Lung (tissue), 12 donors: Measurements from ENCODE around the gene SYP. TPM values are rescaled to one million over a fixed set of nuclear protein-coding genes. Genes with fewer than 3 reads are reported as not detected.

Experiments used
- ATAC-seq: fragments of 200-7000 bp; cut with Tn5 transposase; one replicate; pipeline ENCODE4 v1.9.1; 2020; ENCODE audit warnings: moderate number of reproducible peaks; ENCODE audit not compliant: insufficient read depth, low FRiP score
- DNase-seq, 3 donors: peaks; one replicate each; pipeline ENCODE4 v3.0.0-alpha.2; 2013 to 2017
- H3K27ac ChIP-seq, 2 donors: one replicate each; pipeline ENCODE4 v1.5.1; 2013; ENCODE audit warnings: mild to moderate bottlenecking in 2 of 2, moderate library complexity in 2 of 2, control low read depth in 1 of 2, inconsistent platforms in 1 of 2, low read depth in 1 of 2, low read length in 1 of 2
- H3K27me3 ChIP-seq, 3 donors: one replicate each; pipeline ENCODE4 v1.5.1; 2013; ENCODE audit warnings: low read length in 2 of 3; ENCODE audit not compliant: control insufficient read depth in 3 of 3, insufficient read depth in 3 of 3
- H3K36me3 ChIP-seq, 4 donors: one replicate each; pipeline ENCODE4 v1.5.1; 2013; ENCODE audit warnings: low read length in 4 of 4, mild to moderate bottlenecking in 1 of 4, moderate library complexity in 1 of 4; ENCODE audit not compliant: control insufficient read depth in 4 of 4, insufficient read depth in 4 of 4
- H3K4me1 ChIP-seq, 5 donors: one replicate each; pipeline ENCODE4 v1.5.1; 2013; ENCODE audit warnings: low read length in 5 of 5, mild to moderate bottlenecking in 2 of 5, moderate library complexity in 1 of 5; ENCODE audit not compliant: control insufficient read depth in 5 of 5, insufficient read depth in 5 of 5
- H3K4me3 ChIP-seq: one replicate; pipeline ENCODE4 v1.5.1; 2013; ENCODE audit warnings: mild to moderate bottlenecking, control low read depth, moderate library complexity
- H3K9ac ChIP-seq, 2 donors: one replicate each; pipeline ENCODE4 v1.5.1; 2013; ENCODE audit warnings: low read length in 2 of 2, control low read depth in 1 of 2; ENCODE audit not compliant: insufficient read depth in 1 of 2
- H3K9me3 ChIP-seq, 4 donors: one replicate each; pipeline ENCODE4 v1.5.1; 2013; ENCODE audit warnings: low read length in 3 of 4, mild to moderate bottlenecking in 1 of 4, moderate library complexity in 1 of 4; ENCODE audit not compliant: control insufficient read depth in 4 of 4, insufficient read depth in 3 of 4
- WGBS, 2 donors: extraction: QIAGEN DNeasy Blood & Tissue Kit; methylation state at CpG; one replicate each; pipeline ENCODE4 v1.1.7; 2013; 5-methylcytosine and 5-hydroxymethylcytosine counted together
- polyA plus RNA-seq, 2 donors: library from polyadenylated mRNA; stranded (reverse); fragments of 200-250 nt; gene quantifications; one replicate each; pipeline ENCODE4 v1.2.1, GENCODE V29; 2013
- total RNA-seq, 2 donors: library from RNA; depleted of rRNA in 1 of 2; stranded (reverse); fragments of >200 nt in 1 of 2; gene quantifications; one replicate each; pipeline ENCODE4 v1.2.1, GENCODE V29; 2014 to 2021
- TF ChIP-seq, protein P1 (sequence below): IDR thresholded peaks from 2 replicates; pipeline ENCODE4 v1.5.1; 2012; ENCODE audit warnings: mild to moderate bottlenecking; ENCODE audit errors: control extremely low read depth, extremely low read depth
- donor health status: control.
- donor health status: control.
- donor health status: Bipolar disorder and iron deficiency.
- donor health status: healthy.
- donor health status: DM: yes; HTN: yes; CAD: no.

SYP gene
- total and polyA plus RNA-seq, 4 donors = 3.2 to 5.6 (median 4.9) TPM

DNA sequence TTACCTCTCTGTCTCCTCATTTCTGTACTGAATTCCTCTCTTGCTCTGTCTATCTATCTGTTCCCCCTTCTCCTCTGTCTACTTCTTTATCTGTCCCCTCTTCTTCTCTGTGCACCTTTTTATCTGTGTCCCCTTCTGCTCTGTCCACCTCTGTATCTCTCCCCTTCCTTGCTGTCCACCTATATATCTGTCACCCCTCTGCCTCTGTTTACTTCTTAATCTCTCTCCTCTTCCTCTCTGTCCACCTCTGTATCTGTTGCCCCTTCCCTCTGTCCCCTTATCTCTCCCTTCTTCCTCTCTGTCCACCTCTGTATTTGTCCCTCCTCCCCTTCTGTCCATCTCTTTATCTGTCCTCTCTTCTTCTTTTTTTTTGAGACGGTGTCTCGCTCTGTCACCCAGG is 44.2 kb upstream of the SYP start:
- H3K27me3 ChIP-seq = no peaks in the 10 kb centered on the region
- no peak overlapping the region for H3K4me3 ChIP-seq
- H3K36me3 ChIP-seq = peaks cover 0 to 36% (median 3%) of the 10 kb centered on the region in 4 donors
- H3K4me1 ChIP-seq = no peaks in the 10 kb centered on the region
- no peak overlapping the region for H3K9ac ChIP-seq
- TF ChIP-seq, protein P1, sequence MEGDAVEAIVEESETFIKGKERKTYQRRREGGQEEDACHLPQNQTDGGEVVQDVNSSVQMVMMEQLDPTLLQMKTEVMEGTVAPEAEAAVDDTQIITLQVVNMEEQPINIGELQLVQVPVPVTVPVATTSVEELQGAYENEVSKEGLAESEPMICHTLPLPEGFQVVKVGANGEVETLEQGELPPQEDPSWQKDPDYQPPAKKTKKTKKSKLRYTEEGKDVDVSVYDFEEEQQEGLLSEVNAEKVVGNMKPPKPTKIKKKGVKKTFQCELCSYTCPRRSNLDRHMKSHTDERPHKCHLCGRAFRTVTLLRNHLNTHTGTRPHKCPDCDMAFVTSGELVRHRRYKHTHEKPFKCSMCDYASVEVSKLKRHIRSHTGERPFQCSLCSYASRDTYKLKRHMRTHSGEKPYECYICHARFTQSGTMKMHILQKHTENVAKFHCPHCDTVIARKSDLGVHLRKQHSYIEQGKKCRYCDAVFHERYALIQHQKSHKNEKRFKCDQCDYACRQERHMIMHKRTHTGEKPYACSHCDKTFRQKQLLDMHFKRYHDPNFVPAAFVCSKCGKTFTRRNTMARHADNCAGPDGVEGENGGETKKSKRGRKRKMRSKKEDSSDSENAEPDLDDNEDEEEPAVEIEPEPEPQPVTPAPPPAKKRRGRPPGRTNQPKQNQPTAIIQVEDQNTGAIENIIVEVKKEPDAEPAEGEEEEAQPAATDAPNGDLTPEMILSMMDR = no peak
- DNase-seq (no peak), ATAC-seq (no peak)
- H3K9me3 ChIP-seq = no peaks in the 10 kb centered on the region
- no peak overlapping the region for H3K27ac ChIP-seq
- 89 to 93% methylated on average over 2 of the region's 2 CpGs for WGBS, 2 donors

DNA sequence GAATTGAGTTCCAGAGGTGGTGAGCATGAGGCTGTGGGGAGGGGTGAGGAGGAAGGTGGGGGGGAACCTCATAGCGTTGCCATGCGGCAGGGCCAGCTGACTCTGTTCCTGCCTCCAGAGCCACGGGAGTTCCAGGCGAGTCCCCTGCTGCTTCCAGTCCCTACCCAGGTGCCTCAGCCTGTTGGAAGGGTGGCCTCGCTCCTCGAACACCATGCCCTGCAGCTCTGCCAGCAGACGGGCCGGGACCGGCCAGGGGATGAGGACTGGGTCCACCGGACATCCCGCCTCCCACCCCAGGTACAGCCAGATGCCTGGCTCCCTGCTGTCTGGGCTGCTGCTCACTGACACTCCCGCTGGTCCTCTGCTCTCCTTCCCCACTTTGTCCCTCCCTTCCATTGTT is 43.2 kb upstream of the SYP start:
- H3K4me3 ChIP-seq = no peak overlapping the region
- 83 to 86% methylated on average over 7 to 12 of the region's 12 CpGs for WGBS, 2 donors
- TF ChIP-seq, protein P1 = no peak
- no peak for DNase-seq
- peaks cover 0 to 27% (median 3%) of the 10 kb centered on the region in 4 donors for H3K36me3 ChIP-seq
- no peaks in the 10 kb centered on the region for H3K9me3 ChIP-seq
- H3K27me3 ChIP-seq = no peaks in the 10 kb centered on the region
- H3K27ac ChIP-seq = no peak overlapping the region
- no peak overlapping the region for H3K9ac ChIP-seq
- H3K4me1 ChIP-seq = peaks cover 0 to 3% (median 0%) of the 10 kb centered on the region in 5 donors
- ATAC-seq = no peak

DNA sequence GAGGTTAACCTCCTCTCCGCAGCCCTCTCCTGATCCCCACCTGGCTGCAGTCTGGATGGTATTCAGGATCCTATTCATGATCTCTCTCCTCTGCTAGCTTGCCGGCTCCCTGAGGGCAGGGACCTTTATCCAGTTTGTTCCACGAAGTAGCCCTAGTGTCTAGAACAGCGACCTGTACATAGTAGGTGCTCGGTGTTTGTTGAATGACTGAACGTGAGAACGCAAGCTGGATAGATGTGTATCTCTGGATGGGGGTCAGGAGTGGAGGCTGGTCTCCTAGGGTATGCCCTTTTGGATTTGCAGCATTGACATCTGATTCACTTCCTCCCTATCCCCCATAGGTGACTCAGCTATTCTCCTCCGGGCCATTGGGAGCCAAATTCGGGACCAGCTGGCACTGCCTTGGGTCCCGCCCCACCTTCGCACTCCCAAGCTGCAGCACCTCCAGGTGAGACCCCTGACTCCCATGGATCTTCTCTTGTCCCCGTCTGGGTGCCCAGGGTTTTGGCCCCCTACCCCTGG is 42.6 kb upstream of the SYP start:
- no peak overlapping the region for H3K27ac ChIP-seq
- no peaks in the 10 kb centered on the region for H3K27me3 ChIP-seq
- H3K4me1 ChIP-seq = peaks cover 0 to 3% (median 0%) of the 10 kb centered on the region in 5 donors
- H3K9me3 ChIP-seq = no peaks in the 10 kb centered on the region
- no peak overlapping the region for H3K4me3 ChIP-seq
- no peak overlapping the region for H3K9ac ChIP-seq
- no peak for ATAC-seq
- peaks cover 0 to 26% (median 3%) of the 10 kb centered on the region in 4 donors for H3K36me3 ChIP-seq
- WGBS, 2 donors = 88 to 89% methylated on average over 12 of the region's 12 CpGs
- DNase-seq = no peak
- TF ChIP-seq, protein P1 = no peak

DNA sequence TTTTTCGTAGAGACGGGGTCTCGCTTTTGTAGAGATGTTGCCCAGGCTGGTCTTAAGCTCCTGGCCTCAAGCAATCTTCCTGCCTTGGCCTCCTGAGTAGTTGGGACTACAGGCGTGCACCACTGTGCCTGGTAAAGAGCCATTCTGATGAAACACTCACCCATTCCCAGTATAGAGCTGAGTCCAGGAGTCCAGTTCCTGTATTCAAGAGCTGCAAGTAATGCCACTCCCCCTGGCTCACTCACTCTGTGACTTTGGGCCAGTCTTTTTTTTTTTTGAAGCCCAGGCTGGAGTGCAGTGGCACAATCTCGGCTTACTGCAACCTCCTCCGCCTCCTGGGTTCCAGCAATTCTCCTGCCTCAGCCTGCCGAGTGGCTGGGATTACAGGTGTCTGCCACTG is 38.7 kb upstream of the SYP start:
- WGBS, 2 donors = 68 to 77% methylated on average over 7 of the region's 7 CpGs

More for the DNA sequence above, 38.7 kb upstream of the SYP start:
- Histone ChIP-seq H3K9me3 (no peaks in the 10 kb centered on the region), H3K4me1 (peaks cover 0 to 3% (median 0%) of the 10 kb centered on the region in 5 donors), H3K27me3 (no peaks in the 10 kb centered on the region), H3K36me3 (peaks cover 0 to 9% (median 0%) of the 10 kb centered on the region in 4 donors), H3K9ac (no peak overlapping the region), H3K27ac (no peak overlapping the region), H3K4me3 (no peak overlapping the region)
- ATAC-seq = no peak
- TF ChIP-seq, protein P1 = no peak
- DNase-seq = no peak
